Measurements from ENCODE around the gene TBC1D17.
A peak's percentile ranks its signal among the peaks of the same experiment; 100 is the strongest.

Gene TBC1D17

DNA sequence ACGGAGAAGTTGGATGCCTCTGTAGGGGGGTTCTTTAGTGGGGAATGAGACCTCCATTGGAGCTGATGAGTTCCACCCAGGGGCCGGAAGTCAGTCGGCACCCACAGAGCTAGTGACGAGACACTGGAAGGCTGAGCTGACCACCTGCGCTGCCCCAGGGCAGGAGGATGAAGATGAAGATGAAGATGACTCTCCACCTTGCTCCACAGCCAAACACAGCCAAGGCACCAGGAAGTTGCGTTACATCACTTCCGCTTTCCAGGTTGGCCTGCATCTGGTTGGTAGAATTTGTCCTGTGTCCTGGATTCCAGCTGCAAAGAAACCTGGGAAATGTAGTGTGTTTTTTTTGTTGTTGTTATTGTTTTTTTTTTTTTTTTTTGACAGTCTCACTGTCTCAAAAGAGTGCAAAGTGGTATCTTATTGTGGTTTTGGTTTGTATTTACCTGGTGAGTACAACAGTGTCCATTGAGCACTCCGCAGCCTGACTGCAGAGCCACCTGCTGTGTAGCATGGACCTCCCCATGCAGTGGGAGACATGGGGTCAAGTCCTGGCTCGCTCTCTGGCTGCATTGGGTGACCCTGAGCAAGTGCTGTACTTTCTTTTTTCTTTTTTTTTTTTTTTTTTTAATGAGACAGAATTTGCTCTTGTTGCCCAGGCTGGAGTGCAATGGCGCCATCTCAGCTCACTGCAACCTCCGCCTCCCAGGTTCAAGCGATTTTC is 1.9 kb downstream of the TBC1D17 start:
- DNase-seq: no peak

- DNase-seq: no peak
Observed at GRCh38 chr19:49880162-49880869, 2.8 kb downstream of the TBC1D17 start.

- DNase-seq: no peak
Observed at GRCh38 chr19:49881186-49881585, 3.7 kb downstream of the TBC1D17 start.

- no peak for DNase-seq
Observed at GRCh38 chr19:49881672-49882394, 4.3 kb downstream of the TBC1D17 start.

DNA sequence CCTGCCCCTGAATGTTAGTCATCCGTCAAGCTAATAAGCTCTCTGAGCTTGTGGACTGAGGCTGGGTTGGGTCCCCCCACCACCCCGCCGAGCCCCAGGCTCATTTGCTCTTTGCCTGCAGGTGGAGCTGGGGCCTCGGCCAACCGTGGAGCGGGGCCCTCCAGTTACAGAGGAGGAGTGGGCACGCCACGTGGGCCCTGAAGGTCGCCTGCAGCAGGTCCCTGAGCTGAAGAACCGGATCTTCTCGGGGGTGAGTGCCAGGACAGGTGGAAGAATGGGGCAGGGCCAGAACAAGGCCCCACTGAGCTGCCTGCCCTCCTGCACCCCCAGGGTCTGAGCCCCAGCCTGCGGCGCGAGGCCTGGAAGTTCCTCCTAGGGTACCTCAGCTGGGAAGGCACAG is 5.1 kb downstream of the TBC1D17 start:
- DNase-seq: no peak

- no peak for DNase-seq
Observed at GRCh38 chr19:49883094-49883493, 5.6 kb downstream of the TBC1D17 start.

DNA sequence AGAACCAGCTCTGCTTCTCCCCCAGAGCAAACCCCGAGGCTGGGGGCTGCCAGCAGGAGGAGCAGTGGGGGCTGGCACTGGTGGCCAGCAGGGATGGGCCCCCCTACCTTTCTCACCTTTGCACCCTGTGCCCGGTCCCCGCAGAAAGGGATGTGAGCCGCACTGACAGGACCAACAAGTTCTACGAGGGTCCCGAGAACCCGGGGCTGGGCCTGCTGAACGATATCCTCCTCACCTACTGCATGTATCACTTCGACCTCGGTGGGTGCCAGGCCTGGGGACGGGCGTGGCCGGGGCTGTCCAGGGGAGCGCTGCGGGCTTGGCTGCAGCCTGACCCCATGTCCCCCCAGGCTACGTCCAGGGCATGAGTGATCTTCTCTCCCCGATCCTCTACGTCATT is 6.6 kb downstream of the TBC1D17 start:
- DNase-seq: no peak

DNA sequence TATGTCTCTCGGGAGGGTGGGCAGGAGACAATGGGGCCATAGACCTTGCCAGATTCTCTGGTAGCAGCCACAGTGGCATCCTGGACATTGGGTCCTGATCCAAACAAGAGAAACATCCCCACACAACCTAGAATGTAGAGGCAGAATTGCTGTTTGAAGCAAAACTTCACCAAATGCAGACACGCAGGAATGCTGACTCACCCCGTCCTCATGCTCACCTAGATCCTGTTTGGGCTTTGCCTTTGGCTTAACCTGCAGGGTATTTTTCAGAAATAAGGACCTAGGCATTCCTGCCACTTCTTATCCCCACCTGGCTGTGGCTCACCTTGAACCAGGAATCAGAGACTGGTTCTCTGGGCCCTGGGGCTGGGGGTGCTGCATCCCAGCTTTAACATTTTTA is 7.3 kb downstream of the TBC1D17 start:
- no peak for DNase-seq

GRCh38 chr19:49887037-49887664 is 9.6 kb downstream of the TBC1D17 start:
- DNase-seq: no peak

DNA sequence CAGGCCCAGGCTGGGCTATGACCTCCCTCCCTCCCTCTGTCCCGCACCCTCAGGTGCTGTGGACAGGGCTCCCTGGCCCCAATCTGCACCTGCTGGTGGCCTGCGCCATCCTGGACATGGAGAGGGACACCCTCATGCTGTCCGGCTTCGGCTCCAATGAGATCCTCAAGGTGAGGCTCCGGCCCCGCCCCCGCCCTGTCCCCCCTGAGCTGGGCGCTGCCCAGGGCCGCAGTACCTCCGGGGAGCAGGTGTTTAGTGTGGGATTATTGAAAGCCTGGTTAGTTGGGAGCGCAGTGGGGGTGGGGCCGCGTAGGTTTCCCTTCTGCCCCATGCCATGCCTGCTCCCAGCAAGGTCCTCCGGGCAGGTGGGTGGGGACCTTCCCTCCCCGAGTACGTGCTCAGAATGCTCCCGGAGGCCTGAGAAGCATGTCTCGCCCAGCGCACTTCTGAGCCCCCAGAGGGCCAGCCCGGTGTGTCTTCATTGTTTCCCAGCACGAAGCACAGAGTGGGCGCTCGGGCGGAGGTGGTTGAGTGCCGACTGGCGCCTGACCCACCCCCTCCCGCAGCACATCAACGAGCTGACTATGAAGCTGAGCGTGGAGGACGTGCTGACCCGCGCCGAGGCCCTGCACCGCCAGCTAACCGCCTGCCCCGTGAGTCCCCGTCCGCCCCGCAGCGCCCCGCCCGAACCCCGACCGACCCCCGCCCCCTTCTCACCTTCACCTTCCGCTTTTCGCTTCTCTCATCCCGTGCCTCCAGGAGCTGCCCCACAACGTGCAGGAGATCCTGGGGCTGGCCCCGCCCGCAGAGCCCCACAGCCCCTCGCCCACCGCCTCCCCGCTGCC is 10.4 kb downstream of the TBC1D17 start:
- no peak for DNase-seq

DNA sequence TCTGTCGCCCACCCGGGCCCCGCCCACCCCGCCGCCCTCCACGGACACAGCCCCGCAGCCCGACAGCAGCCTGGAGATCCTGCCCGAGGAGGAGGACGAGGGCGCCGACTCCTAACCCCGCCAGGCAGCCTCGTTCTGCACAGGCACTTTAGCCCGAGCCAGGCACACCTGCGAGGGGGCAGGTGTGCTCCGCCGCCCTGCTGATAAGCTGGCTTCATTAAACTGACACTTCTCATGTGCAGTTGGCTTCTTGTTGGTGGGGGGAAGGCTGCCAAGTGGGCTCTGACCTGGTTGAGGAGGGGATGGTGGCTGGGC is 11.0 kb downstream of the TBC1D17 start:
- no peak for DNase-seq

DNA sequence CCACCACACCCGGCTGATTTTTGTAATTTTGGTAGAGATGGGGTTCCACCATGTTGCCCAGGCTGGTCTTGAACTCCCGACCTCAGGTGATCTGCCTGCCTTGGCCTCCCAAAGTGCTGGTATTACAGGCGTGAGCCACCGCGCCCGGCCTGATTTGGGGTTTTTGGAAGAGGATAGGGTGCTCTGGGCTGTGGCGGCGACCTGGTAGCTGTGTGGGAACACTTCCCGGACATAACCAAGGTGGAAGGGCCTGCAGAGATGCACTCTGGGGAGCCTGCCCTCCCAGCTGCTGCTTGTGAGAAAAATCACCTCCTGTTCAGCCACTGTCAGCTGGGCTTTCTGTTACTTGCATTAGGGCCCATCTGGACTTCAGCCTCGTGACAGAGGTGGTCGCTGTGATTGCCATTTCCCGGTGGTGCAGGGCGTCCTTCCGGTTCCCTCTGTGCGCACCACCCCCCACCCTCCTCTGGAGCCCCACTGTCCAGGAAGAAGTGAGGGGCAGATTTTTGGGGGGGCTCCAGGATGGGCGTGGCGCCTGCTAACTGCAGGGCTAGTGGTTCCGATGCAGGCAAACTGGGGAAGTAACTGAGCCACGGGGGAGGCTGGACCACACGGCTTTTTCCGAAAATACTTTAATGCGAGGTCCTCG is 11.7 kb downstream of the TBC1D17 start:
- DNase-seq: no peak

DNA sequence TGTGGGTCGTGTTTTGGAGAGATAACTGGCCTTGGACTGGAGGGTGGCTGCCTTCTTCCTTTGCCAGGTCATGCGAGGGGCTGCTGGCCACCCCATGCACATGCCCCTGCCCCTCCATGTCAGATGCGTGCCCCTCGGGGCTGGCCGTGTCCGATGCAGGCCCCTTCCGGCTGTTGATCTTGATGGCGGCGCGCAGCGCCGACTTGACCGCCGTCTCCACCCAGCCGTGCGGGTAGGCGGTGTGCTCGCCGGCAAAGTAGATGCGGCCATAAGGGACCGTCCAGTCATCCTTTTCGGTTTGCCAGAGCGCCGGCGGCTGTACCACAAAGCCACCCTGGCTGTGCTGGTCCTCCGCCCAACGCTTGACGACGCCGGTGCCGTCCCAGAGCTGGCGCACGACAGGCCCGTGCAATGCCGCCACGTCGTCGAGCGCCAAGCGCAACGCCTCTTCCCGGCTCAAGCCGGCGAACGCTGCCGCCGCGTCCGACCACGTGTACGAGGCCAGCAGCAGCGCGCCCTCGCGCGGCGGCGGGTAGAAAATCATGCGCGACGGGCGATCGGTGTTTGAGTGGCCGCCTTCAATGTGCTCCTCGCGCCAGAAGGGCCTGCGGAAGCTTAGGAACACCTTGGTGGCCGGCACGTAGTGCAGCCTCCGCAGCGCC is 12.3 kb downstream of the TBC1D17 start:
- DNase-seq: peak; percentile 57

DNA sequence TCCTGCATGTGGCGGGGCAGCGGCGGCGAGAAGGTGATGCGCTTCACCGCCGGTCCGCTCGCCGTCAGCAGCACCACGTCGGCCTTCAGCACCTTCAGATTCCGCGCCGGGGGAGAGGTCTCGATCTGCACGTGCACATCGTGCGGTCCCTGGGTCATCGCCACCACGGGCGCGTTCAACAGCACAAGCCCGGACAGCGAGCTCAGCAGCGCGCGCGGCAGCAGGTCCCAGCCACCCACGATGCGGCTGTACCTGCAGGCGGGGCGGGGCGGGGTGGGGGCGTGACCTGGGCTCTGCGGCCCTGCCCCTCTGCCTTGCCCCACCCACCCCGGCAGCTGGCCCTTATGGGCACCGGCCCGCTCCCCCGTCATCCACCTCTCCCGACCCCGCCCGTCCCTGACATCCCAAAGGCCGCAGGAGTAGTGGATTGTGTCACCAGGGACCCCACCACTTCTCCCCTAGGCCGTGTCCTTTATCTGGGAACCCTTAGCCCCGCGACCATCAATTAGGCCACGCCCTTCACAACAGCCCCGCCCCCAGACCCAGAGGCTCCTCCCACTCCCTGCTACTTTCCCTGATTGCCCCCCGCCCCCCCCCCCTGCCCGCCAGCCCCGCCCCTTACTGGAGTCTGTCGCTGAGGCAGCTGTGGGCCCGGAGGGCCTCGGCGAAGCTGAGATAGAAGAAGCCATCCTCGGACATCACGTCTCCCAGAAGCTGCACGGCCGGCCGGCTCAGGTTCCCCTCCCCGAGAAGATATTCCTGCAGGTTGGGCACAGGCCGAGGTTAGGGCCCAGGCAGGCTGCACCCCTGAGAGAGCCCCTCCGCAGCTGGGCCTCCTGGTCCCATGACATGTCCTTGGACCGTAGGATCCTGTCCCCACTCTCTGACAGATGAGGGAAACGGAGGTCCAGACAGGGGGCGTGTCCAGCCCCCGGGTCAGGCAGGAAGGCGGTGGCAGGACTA is 13.1 kb downstream of the TBC1D17 start:
- no peak for DNase-seq

DNA sequence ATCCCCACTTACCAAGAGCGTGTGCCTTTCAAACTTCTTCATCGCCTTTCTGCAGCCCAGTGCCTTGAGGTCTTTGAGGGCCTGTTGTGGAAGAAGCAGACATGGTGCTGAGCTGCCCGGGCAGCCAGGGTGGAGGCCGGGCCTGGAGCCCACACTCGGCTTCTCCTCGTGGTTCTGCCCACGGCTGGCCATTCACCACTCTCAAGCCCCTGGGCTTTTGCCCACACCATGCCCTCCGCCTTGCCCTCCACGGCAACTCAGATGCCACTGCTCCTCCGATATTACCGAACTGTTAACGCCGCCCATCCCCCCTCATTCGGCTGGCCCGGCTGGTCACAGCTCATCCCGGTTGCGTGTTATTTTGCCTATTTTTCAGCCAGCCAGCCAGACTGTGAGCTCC is 13.9 kb downstream of the TBC1D17 start:
- DNase-seq: no peak

DNA sequence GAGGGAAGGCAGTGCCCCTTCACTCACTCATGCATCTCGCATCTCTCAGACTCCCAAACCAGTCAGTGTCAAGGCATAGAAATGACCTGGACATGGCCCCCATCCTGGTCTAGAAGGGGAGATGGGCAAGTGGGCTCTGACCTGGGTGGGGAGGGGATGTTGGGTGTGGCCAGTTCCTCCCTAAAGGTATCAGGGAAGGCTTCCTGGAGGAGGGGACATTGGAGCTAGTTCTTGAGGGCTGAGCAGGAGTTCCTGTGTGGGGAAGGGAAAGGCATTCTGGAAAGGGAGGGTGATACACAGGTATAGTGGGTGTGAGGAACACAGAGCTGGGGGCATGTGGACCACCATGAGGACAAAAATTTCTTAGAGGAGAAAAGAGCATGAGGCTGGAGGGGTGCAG is 15.2 kb downstream of the TBC1D17 start:
- DNase-seq: no peak

- no peak for DNase-seq
Observed at GRCh38 chr19:49894011-49894664, 16.6 kb downstream of the TBC1D17 start.

DNA sequence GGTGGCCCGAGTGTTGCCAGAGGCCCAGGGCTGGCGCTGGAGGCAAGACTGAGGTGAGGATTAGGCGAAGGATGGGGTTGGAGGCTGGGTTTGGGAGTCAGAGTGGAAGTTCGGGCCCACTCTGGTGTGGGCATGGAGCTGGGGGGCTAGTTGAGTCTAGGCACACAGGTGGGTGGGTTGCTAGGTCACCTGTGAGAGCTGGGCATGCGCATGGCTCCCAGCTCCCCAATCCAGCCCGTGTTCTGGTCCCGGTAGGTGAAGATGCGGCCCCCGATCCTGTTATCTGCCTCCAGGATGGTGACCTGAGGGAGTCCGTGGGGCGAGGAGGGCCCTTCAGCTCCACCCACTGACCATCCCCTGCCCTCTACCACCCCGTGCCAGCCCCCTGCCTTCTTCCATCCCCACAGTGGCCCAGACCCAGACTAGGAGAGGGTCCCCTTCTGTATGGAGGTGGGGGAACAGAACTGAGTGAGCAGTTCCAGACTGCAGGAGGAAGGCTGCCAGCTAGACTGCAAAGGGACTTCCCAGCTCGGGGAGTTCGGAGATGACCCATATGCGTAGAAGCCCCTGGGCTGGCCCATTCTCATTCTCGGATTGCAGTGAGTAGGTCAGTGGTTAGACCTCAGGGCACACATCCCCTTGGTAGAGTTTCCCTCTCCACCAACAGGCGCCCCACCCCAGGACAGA is 17.5 kb downstream of the TBC1D17 start:
- no peak for DNase-seq

All from midbrain (tissue), 1 donor.